Hippocampal formation (tissue), 2 donors: ENCODE results near the gene ADA.

Experiments
- DNase-seq, 2 donors: peaks; one replicate each; lab custom pipeline; 2025; lab: John Stamatoyannopoulos, UW

ADA gene

DNA sequence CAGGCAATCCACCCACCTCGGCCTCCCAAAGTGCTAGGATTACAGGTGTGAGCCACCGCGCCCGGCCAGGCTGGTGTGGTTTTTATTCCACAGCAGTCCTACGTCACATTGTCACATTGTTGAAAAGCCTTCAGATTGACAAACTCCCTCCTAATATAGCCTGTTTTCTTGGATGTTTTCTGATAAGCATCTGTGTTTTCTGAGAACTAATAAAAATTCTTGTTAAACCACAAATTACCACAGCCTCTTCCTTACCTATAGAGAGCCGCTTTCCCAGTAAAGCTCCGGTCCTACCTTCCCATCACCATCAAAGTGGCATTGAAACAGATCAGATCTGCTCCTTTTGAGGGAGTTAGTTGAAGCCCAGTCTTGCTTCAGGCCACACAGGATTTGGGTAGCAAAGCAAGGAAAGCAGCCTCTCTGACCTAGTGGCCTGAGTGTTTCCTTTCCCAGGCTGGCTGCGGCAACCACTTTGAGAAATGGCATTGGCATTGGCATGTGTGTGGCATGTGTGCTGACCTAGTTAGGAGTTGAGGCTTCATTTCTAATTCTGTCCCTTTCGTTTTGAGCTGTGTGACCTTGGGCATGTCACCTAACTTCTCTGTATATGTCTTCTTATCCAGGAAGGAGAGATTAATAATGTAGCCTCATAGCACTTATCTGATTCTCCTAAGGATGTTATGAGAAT lies 70.8 kb downstream of the ADA start:
- no peak for DNase-seq

DNA sequence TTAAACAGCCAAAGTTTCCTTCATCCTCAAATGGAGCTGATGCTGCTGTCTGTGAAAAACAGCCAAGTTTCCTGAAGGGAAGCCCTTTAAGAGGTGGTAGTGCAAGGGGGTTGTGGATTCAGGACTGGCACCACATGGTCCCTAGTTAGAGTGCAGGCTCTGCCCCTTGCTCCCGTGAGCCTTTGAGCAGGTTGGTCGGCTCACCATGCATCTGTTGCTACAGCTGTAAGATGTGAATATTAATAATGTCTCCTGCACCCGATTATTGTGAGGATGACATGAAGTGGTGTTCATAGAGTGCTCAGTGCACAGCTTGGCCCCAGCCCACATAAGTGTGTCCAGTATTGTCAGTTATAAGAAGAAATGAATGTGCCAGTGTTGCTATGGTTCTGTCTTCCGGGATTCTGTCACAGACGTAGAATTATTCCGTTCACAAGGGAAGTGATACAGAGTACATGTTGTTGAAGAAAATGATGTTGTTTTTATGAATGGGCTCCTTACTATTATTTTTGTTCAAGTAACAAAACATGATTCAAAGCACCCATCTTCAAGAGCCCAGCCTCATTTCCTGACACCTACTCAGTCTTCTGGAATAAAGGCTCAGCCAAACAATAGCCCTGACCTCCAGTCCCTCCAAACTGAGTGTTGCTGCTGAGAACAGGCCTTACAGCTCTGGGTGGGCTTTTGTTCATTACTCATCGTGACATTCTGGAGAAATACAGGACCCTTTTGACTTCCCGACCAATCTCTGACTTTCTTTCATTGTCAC lies 72.0 kb downstream of the ADA start:
- DNase-seq = no peak

DNA sequence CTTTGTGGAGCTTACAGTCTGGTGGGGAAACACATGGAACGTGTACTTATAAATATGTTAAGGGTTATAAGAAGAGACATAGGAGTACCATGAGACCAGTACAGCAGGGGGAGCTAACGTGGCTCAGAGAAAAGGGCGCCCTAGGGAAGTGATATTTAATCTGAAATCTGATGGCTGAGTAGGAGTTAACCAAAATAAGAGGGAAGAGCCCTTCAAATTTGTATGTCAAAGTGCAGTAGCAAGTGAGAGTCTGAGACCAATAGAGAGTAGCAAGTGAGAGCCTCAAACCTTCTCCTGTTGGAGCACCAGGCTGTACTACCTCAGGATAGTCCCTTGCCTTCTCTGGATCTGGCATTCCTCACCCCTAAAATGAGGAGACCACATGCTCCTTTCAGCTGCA lies 75.2 kb downstream of the ADA start:
- DNase-seq = no peak

DNA sequence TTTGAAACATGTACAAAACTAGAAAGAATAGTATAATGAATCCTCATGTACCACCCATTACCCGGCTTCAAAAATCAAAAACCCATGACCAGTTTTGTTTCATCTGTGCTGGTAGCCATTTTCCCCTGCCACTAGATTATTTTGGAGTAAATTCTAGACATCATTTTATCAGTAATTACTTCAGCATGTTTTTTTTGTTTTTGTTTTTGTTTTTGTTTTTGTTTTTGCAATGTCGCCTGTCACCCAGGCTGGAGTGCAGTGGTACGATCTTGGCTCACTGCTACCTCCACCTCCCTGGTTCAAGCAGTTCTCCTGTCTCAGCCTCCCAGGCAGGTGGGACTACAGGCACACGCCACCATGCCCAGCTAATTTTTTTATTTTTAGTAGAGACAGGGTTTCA lies 77.1 kb downstream of the ADA start:
- no peak for DNase-seq

DNA sequence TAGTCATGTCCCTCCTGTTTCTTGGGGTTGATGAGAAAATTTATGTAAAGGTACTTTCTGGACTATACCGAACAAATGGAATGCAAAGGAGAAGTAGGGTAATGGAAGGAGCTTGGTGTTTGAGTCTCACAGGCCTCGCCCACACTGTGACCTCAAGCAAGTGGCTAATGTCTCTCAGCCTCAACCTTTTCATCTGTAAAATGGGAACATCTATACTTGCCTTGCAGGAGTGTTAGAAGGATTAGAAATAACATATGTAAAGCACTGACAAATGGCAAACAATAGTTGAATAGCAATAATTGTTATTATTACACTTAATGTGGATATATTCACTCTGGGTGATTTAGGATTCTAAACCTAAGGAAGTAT lies 78.0 kb downstream of the ADA start:
- DNase-seq = no peak

DNA sequence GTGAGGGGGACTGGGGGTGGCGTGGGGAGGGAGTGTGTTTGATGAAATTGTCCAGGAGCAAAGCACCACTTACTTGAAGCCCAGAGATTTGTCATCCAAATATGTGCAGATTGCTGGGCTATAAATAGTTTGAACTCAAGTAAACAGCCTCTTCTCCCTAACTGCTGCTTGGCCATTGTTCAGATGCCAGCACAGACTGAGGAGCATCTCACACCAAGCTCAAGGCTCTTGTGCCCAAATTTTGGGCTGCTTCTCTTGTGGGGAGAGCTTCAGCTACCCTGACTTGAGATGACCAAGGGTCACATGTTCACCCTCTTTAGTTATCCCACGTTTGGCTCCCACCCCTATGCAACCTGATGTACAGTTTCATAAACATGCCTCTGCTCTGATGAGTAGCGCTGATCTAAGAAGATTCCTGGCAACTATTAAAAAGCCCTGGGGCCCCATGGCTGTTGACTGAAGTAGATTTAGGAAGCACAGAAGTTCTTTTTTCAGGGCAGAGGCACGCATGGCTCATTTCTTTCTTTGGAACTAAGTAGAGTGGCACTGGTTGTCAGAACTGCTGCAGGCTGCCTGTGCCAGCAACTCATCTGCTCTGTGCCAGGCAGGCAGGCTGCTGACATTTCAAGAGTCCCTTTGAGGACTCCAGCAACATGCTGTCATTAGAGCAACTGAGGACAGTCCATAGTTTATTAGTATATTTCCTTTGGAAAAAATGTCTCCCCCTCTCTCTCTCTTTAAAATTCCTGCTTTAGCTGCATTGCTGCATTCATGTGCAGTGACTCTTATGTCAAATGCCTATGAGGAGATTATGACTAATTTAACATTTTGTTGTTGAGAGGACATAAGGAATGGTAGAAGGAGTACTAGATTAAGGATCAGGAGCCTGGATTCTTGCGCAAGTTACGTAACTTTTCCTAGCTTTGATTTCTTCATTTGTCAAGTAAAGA lies 78.7 kb downstream of the ADA start:
- DNase-seq = peak; percentile 68 to 78

DNA sequence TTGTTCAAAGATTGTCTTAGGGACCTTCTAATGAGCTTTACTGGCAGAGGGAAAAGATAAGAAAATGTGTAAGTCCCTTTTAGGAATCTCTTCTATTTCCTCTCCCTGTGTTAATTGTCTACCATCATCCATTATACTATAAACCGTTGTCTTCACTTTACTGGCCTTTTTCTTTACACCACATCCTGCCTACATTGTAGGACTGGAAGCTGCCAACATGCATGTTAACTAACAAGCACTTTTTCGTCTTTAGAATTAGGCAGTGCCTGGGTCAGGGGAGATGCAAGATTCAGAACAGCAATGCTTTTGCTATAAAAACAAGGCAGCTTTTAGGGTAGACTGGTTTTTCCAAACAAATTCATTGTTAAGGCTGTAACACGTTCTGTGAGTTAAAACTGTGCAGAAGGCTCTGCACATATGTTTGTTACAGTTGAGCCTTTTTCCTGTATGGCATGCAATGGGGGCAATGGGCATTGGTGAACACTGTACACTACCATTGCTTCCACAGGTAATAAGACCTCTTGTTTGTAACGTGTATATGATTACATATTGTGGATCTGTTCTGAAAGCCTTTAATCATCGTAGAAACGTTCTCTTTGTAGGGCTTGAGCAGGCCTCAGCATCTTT lies 80.0 kb downstream of the ADA start:
- no peak for DNase-seq

DNA sequence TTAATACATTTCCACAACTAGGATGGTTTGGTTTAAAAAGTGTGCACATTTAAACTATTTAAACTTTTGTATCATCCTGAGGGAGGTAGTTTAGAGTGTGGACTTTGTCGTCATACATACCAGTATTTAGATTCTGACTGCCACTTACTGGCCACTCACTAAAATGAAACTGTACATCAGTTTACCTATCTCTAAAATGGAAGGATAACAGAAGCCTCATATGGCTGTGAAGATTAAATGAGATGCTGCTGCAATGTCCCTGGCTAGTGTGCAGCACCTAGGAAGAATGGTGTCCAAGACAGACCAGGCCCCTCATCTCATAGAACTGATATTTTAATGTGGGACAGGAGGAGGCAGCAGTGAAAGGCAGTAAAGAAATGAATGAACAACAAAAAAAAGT lies 81.1 kb downstream of the ADA start:
- DNase-seq = no peak
